Psoas muscle (tissue), 8 donors: ENCODE results near the gene YAE1. TPM values are rescaled to one million over a fixed set of nuclear protein-coding genes. Genes with fewer than 3 reads are reported as not detected.

Experiments
- ATAC-seq, 4 donors: fragments of 200-7000 bp; cut with Tn5 transposase; one replicate each; pipeline ENCODE4 v1.9.1; 2020; ENCODE audit warnings: moderate library complexity in 3 of 4, mild to moderate bottlenecking in 2 of 4
- DNase-seq, 2 donors: peaks; one replicate each; pipeline ENCODE4 v3.0.0-alpha.2; 2020
- H3K27ac ChIP-seq: fragments of 200-600 bp; one replicate; pipeline ENCODE4 v1.8.0; 2022
- H3K27me3 ChIP-seq, 3 donors: fragments of 200-600 bp in 1 of 3; one replicate each; pipeline versions ENCODE4 v1.6.1 to v1.8.0; 2013 to 2022; ENCODE audit warnings: low read length in 2 of 3, mild to moderate bottlenecking in 2 of 3, moderate library complexity in 1 of 3; ENCODE audit not compliant: insufficient read depth in 3 of 3
- H3K36me3 ChIP-seq, 2 donors: fragments of 200-600 bp in 1 of 2; one replicate each; pipeline versions ENCODE4 v1.6.1 to v1.8.0; 2013 to 2022; ENCODE audit warnings: low read depth in 1 of 2, mild to moderate bottlenecking in 1 of 2, moderate library complexity in 1 of 2; ENCODE audit not compliant: insufficient read depth in 1 of 2
- H3K4me1 ChIP-seq: fragments of 200-600 bp; one replicate; pipeline ENCODE4 v1.8.0; 2022
- H3K4me3 ChIP-seq: fragments of 200-600 bp; one replicate; pipeline ENCODE4 v1.8.0; 2022; ENCODE audit warnings: mild to moderate bottlenecking
- H3K9me3 ChIP-seq: fragments of 200-600 bp; one replicate; pipeline ENCODE4 v1.8.0; 2022
- WGBS, 3 donors: extraction: QIAGEN DNeasy Blood & Tissue Kit; methylation state at CpG; one replicate each; pipeline versions ENCODE4 v1.1.6 to v1.1.7; 2013; 5-methylcytosine and 5-hydroxymethylcytosine counted together
- intact Hi-C, 2 donors: fragments of 100-400 bp; cut with DNase I; formaldehyde crosslinking; loops; one replicate each; pipeline versions ENCODE4 v1.11.0 to v1.14.2; 2022
- long read RNA-seq, 2 donors: library from polyadenylated mRNA; unstranded; transcript quantifications; one replicate each; pipeline ENCODE4 v2.0.0, GENCODE V29; 2021
- polyA plus RNA-seq, 3 donors: library from polyadenylated mRNA; stranded (reverse); fragments of 200-250 nt; gene quantifications; one replicate each; pipeline ENCODE4 v1.2.3, GENCODE V29; 2013
- total RNA-seq, 4 donors: library from RNA; stranded (reverse); fragmentation: NEBNext Ultra II Directional in 2 of 4; extraction: Animal tissue kit (Norgen Biotek cat#: 25700) in 2 of 4; gene quantifications; one replicate each; pipeline versions ENCODE4 v1.2.1 to v1.2.4, GENCODE V29; 2021 to 2023
- TF ChIP-seq, protein P1 (sequence below): fragments of 200-600 bp; IDR thresholded peaks from one replicate; pipeline ENCODE4 v1.8.0; 2022; ENCODE audit warnings: antibody characterized with exemption
- donor health status: healthy with polysubstance abuse.
- donor health status: DM: no; HTN: no; CAD: no; lungs with moderate emphysema.
- donor health status: Bipolar disorder and iron deficiency.
- donor health status: healthy.
- donor health status: DM: yes; HTN: yes; CAD: no.
- donor health status: DM: no; HTN: no; CAD: no.
- donor health status: DM: no; HTN: no; CAD: no.
- donor health status: DM: yes; HTN: yes; CAD: no.

The YAE1 gene, protein sequence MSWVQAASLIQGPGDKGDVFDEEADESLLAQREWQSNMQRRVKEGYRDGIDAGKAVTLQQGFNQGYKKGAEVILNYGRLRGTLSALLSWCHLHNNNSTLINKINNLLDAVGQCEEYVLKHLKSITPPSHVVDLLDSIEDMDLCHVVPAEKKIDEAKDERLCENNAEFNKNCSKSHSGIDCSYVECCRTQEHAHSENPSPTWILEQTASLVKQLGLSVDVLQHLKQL
- total RNA-seq (10 to 100 TPM in 2 of 4 donors, 1 to 10 TPM in 2; 7.6 to 15.1 (median 9.9) TPM), polyA plus RNA-seq (10 to 100 TPM; 15.3 to 20.9 (median 17.2) TPM)
- long read RNA-seq, donor 1, partial matches to known transcripts = 0 of 1 reads
- long read RNA-seq, donor 1, other reads (novel, unspliced or antisense) = 0 of 1 reads
- long read RNA-seq, donor 2, transcript YAE1-201 (3 exons, 899 nt) = major isoform, 5 of 7 reads
- long read RNA-seq, donor 2, partial matches to known transcripts = 0 of 7 reads
- long read RNA-seq, donor 2, other reads (novel, unspliced or antisense) = 1 of 7 reads

DNA sequence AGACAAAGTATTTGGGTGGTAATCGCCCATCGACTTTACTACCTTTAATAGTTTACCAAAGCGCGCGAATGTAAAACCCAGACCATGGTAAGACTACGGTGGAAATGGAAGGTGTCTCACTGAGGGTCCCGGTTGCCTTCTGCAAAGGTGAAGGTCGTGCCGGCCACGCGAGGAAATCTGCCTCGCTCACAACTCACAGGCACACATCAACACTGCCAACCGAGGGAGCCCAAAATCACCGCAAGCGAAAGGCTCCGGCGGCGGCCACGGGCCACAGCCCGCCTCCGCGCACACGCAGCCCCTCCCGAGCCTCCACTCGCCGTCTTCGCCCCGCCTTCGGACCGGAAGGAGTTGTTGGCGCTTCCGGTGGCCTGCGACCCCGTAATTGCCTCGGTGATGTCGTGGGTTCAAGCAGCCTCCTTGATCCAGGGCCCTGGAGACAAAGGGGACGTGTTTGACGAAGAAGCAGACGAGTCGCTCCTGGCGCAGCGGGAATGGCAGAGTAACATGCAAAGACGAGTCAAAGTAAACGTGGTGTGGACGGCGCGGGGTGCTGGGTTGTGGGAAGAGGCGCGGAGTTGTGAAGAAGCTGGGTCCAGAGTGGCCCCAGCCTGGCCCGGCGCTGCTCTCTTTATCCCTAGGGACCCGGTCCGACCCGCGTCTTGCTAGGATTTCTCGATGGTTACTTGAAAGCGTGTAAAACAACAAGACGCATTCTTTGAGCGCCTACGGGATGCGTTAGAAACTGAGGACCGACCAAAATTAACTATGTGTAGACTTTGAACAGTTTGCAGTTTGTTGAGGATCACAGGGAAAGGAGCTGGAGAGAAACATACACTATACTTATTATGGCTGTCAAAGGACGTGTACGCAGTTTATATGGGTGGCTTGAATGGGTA lies at the start of gene YAE1:
Gene YAE1, plus strand, starts transcription at position 382 of the 899 bp plus-strand sequence. Its CDS starts 15 bp downstream, at position 397.
- peak within 1 kb of the TSS; percentile 86 for H3K4me3 ChIP-seq
- peak; percentile 84 to 91 for DNase-seq
- no peaks in the 10 kb centered on the region for H3K27me3 ChIP-seq
- 0% methylated on average over 58 to 64 of the region's 64 CpGs for WGBS, 3 donors
- H3K27ac ChIP-seq = peak within 1 kb of the TSS; percentile 79
- TF ChIP-seq, protein P1, sequence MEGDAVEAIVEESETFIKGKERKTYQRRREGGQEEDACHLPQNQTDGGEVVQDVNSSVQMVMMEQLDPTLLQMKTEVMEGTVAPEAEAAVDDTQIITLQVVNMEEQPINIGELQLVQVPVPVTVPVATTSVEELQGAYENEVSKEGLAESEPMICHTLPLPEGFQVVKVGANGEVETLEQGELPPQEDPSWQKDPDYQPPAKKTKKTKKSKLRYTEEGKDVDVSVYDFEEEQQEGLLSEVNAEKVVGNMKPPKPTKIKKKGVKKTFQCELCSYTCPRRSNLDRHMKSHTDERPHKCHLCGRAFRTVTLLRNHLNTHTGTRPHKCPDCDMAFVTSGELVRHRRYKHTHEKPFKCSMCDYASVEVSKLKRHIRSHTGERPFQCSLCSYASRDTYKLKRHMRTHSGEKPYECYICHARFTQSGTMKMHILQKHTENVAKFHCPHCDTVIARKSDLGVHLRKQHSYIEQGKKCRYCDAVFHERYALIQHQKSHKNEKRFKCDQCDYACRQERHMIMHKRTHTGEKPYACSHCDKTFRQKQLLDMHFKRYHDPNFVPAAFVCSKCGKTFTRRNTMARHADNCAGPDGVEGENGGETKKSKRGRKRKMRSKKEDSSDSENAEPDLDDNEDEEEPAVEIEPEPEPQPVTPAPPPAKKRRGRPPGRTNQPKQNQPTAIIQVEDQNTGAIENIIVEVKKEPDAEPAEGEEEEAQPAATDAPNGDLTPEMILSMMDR = no peak
- peaks cover 0 to 13% of the 10 kb centered on the region in 2 donors for H3K36me3 ChIP-seq
- ATAC-seq = peak; percentile 96 to 100 (median 98)
- intact Hi-C loops = no loop called here
- H3K4me1 ChIP-seq = peaks cover 8% of the 10 kb centered on the region
- no peaks in the 10 kb centered on the region for H3K9me3 ChIP-seq

DNA sequence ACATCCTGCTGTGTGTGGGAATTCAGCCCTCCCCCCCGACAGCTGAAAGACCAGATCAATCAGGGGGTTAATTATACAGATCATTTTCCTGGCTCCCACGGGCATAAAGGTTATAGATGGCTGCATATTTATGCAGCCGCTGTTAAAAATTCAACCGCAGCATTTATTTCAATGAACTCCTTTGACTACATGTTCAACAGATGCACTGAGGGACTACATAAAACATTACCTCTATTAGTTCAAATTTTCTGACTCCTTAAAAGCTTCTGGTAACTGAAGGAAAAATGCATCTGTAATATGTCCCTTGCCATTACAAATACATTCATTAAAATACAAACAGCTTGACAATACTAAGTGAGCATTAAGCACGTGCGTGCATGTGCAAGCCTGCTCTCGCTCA lies 49.7 kb upstream of the YAE1 start:
- no peaks in the 10 kb centered on the region for H3K27me3 ChIP-seq
- H3K9me3 ChIP-seq = no peaks in the 10 kb centered on the region
- H3K4me3 ChIP-seq = no peak overlapping the region
- 49 to 55% (median 49%) methylated on average over 7 of the region's 7 CpGs for WGBS, 3 donors
- H3K36me3 ChIP-seq = no peaks in the 10 kb centered on the region
- ATAC-seq = no peak
- no peak overlapping the region for H3K27ac ChIP-seq
- intact Hi-C loops = loop anchor here in 1 of 2 donors (5.0 kb wide), 1 partner anchor 719 kb away; no protein-coding TSS in a partner anchor
- no peaks in the 10 kb centered on the region for H3K4me1 ChIP-seq
- DNase-seq = no peak
- TF ChIP-seq, protein P1 = no peak

DNA sequence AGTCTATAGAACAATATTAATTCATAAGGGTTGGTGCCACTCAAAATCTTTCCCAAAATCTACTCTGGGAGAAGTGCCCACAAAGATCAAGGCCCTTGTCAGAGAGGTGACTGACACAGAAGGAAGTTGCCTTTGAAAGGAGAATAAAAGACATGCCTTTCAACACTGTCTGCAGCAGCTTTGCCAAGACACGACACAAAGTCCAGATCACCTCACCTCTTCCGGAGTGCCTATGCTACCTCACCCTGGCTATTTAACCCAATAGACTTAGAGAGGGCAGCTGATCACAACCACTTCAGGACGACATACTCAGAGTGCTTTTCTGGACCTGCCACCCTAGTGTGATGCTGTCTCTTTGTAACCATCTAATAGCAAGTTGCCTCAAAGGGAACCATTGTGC lies 49.0 kb upstream of the YAE1 start:
- TF ChIP-seq, protein P1 = no peak
- Histone ChIP-seq H3K9me3 (no peaks in the 10 kb centered on the region), H3K4me3 (no peak overlapping the region), H3K27me3 (no peaks in the 10 kb centered on the region), H3K27ac (no peak overlapping the region), H3K36me3 (no peaks in the 10 kb centered on the region), H3K4me1 (no peaks in the 10 kb centered on the region)
- intact Hi-C loops = loop anchor here in 1 of 2 donors (5.0 kb wide), 1 partner anchor 720 kb away; no protein-coding TSS in a partner anchor
- ATAC-seq (no peak), DNase-seq (no peak)
- 80 to 86% (median 80%) methylated on average over 3 of the region's 3 CpGs for WGBS, 3 donors

DNA sequence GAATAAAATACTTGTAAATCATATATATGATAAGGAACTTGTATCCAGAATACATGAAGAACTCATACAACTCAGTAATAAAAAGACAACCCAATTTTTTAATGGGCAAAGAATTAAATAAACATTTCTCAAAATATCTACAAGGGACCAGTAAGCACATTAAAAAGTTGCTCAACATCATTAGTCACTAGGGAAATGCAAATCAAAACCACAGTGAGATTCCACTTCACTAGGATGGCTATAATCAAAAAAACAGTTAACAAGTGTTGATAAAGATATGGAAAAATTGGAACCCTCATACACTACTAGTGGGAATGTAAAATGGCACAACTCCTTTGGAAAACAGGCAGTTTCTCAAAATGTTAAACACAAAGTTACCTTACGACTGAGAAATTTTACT lies 40.3 kb upstream of the YAE1 start:
- no peak for ATAC-seq
- Histone ChIP-seq H3K27me3 (no peaks in the 10 kb centered on the region), H3K36me3 (no peaks in the 10 kb centered on the region), H3K4me1 (no peaks in the 10 kb centered on the region), H3K27ac (no peak overlapping the region), H3K9me3 (no peaks in the 10 kb centered on the region), H3K4me3 (no peak overlapping the region)
- TF ChIP-seq, protein P1 = no peak
- DNase-seq = no peak
- intact Hi-C loops = no loop called here
- 94 to 97% (median 95%) methylated on average over 1 of the region's 1 CpG for WGBS, 3 donors
